SHP77 (cell line): ENCODE results near the gene PAGR1.
"Not testable (repeated sequence)": the region's sequence is repeated elsewhere in the genome, so short reads cannot be mapped to it uniquely, and the experiment has no call there.

Source experiments
- DNase-seq, 2 experiments: peaks; one replicate each; lab custom pipeline; 2025; lab: John Stamatoyannopoulos, UW

Gene PAGR1

DNA sequence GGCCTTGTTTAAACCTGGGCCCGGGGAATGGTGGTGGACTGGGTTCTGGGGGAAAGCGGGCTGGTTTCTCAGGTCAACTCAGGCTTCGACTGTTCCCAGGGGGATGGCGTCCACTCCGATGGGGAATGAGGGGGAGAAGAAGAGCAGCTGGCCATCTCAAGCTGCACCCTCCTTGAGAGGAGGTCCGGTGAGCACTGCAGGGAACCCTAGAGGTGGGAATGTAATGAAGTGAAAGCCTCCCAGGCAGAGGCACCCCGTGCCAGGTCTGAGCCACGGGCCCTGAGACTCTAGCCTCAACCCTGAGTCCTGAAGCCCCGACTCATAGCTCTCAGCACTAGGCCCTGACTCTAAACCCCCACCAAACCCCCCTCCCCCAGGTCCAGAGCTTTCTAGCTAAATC is 48.3 kb downstream of the PAGR1 start:
- DNase-seq = no peak

DNA sequence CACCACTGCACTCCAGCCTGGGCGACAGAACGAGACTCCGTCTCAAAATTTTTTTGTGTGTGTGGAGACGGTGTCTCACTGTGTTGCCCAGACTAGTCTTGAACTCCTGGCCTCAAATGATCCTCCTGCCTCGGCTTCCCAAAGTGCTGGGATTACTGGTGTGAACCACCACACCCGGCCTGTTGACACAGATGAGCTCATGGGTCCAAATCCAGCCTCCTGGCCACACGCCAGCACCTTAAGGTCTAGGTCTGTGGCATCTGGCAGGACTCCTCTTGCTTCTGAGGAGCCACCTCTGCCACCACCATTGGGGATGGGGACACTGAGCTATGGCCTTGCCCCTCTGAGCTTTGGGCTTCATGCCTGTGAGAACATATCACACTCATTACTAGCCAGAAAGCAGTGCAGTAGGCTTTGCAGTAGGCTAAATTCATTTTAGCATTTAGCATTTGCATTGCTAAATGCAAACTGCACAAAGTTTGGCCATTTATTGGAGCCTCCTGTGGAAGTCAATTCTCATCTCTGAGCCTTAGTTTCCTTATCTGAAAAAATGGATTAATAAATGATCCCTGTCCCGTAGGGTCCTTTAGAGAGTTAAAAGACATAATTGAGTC is 52.6 kb downstream of the PAGR1 start:
- no peak for DNase-seq

DNA sequence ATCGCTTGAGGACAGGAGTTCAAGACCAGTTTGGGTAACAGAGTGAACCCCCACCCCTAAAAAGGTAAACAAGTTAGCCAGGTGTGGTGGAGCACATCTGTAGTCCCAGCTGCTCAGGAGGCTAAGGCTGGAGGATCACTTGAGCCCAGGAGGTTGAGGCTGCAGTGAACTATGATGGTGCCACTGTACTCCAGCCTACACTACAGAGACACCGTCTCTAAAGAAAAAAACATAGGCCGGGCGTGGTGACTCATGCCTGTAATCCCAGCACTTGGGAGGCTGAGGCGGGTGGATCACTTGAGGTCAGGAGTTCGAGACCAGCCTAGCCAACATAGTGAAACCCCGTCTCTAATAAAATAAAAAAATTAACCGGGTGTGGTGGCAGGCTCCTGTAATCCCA is 53.1 kb downstream of the PAGR1 start:
- not testable (repeated sequence) for DNase-seq
